Thymus (tissue), 11 donors: ENCODE results near the gene TRPV5. TPM values are rescaled to one million over a fixed set of nuclear protein-coding genes. Genes with fewer than 3 reads are reported as not detected.

Experiments used
- DNase-seq, 9 donors: peaks; one replicate each; pipeline ENCODE4 v3.0.0-alpha.2; 2013; ENCODE audit warnings: low spot score in 9 of 9, low read depth in 6 of 9, missing footprints in 1 of 9
- H3K27ac ChIP-seq, 2 donors: one replicate each; pipeline ENCODE4 v1.5.1; 2013; ENCODE audit warnings: control low read depth in 1 of 2, low read depth in 1 of 2, low read length in 1 of 2, mild to moderate bottlenecking in 1 of 2, moderate library complexity in 1 of 2
- H3K27me3 ChIP-seq, 2 donors: one replicate each; pipeline ENCODE4 v1.5.1; 2013; ENCODE audit warnings: low read length in 1 of 2; ENCODE audit not compliant: control insufficient read depth in 2 of 2, insufficient read depth in 1 of 2
- H3K36me3 ChIP-seq, 2 donors: one replicate each; pipeline ENCODE4 v1.5.1; 2013; ENCODE audit warnings: low read length in 1 of 2, mild to moderate bottlenecking in 1 of 2, moderate library complexity in 1 of 2; ENCODE audit not compliant: control insufficient read depth in 2 of 2, insufficient read depth in 2 of 2
- H3K4me1 ChIP-seq, 2 donors: one replicate each; pipeline ENCODE4 v1.5.1; 2013; ENCODE audit warnings: low read length in 2 of 2; ENCODE audit not compliant: control insufficient read depth in 2 of 2, insufficient read depth in 2 of 2
- H3K4me3 ChIP-seq, 2 donors: one replicate each; pipeline ENCODE4 v1.5.1; 2013; ENCODE audit warnings: low read length in 2 of 2, control low read depth in 1 of 2, mild to moderate bottlenecking in 1 of 2
- H3K9me3 ChIP-seq, 2 donors: one replicate each; pipeline ENCODE4 v1.5.1; 2013; ENCODE audit warnings: low read length in 1 of 2, mild to moderate bottlenecking in 1 of 2; ENCODE audit not compliant: control insufficient read depth in 2 of 2, insufficient read depth in 1 of 2
- WGBS: extraction: QIAGEN DNeasy Blood & Tissue Kit; methylation state at CpG from one replicate; pipeline ENCODE4 v1.1.7; 2013; 5-methylcytosine and 5-hydroxymethylcytosine counted together
- polyA plus RNA-seq: library from polyadenylated mRNA; stranded (reverse); fragments of 200-250 nt; gene quantifications from one replicate; pipeline ENCODE4 v1.2.3, GENCODE V29; 2013
- total RNA-seq: library from RNA; stranded (reverse); fragments of 120-200 nt; gene quantifications from one replicate; pipeline ENCODE4 v1.2.4, GENCODE V29; 2013
- donor health status: healthy.

The TRPV5 gene
- total and polyA plus RNA-seq, 2 donors, result 0.02 to 0.05 TPM

DNA sequence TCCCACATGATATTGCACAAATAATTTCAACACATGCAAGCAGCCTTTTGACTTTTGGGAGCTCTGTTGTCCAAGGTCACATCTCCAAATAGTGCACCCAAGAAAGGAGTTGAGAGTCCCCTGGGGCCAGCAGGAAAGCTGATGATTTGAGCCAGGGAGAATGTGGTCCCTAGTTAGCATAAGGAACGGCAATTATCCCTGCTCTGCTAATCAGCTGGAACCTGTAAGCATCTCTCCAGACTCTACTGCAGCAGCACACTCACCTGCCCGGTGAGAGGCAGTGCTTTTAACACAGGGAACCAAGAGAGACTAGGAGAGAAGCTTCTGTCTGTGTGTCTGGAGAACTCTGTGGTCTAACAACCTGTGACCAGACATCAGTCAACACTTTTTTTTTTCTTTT is 17.0 kb downstream of the TRPV5 start:
- DNase-seq, result no peak
- 90% methylated on average over 2 of the region's 2 CpGs for WGBS
- no peak overlapping the region for H3K27ac ChIP-seq
- H3K4me3 ChIP-seq, result no peak overlapping the region
- no peaks in the 10 kb centered on the region for H3K4me1 ChIP-seq
- no peaks in the 10 kb centered on the region for H3K36me3 ChIP-seq
- H3K27me3 ChIP-seq, result no peaks in the 10 kb centered on the region
- no peaks in the 10 kb centered on the region for H3K9me3 ChIP-seq

- H3K36me3 ChIP-seq, result no peaks in the 10 kb centered on the region
- H3K27me3 ChIP-seq, result no peaks in the 10 kb centered on the region
- H3K9me3 ChIP-seq, result no peaks in the 10 kb centered on the region
- H3K4me1 ChIP-seq, result no peaks in the 10 kb centered on the region
- DNase-seq, result no peak
- no peak overlapping the region for H3K4me3 ChIP-seq
- no peak overlapping the region for H3K27ac ChIP-seq
- 97% methylated on average over 8 of the region's 8 CpGs for WGBS
Measured at GRCh38 chr7:142915315-142915714, 18.2 kb downstream of the TRPV5 start.

DNA sequence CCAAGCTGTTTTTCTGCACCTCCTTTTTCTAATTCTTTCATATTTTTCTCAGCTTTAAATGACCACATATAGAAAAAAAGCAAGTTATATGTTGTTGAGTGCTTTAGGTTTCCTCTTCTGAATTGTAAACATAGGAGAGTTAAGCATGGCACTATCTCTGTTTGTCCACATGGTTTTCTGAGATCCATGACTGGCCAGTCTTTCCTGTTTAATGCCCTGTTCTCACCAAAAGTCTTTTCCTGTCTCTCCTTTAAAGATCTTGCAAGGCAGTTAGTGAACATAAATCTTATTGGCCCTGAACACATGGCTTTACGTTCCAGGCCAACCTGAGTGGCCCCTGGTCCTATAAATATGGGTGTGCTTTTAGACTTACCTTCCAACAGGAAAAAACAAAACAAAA is 19.4 kb downstream of the TRPV5 start:
- Histone ChIP-seq H3K4me1 (no peaks in the 10 kb centered on the region), H3K27ac (no peak overlapping the region), H3K36me3 (no peaks in the 10 kb centered on the region), H3K27me3 (no peaks in the 10 kb centered on the region), H3K9me3 (no peaks in the 10 kb centered on the region), H3K4me3 (no peak overlapping the region)
- 80% methylated on average over 1 of the region's 1 CpG for WGBS
- DNase-seq, result no peak

DNA sequence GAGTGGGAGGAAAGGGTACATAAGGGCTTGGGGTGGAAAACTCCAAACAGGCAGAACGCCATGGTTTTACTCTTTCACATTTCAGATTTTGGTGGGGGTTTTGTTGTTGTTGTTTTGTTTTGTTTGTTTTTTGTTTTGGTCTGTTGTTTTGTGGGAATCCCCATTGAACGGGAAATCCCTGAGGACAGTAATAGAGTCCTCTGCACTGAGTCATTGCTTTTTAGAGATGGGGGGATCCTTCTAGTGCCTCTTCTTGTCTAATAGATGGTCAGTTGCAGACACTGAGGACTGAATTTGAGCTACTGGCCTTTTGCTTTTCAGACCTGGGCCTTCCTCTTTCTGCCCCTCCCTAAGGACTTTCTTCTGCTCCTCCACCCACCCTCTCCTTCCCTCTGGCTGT is 20.0 kb downstream of the TRPV5 start:
- H3K4me3 ChIP-seq, result no peak overlapping the region
- H3K27me3 ChIP-seq, result no peaks in the 10 kb centered on the region
- no peaks in the 10 kb centered on the region for H3K36me3 ChIP-seq
- no peaks in the 10 kb centered on the region for H3K4me1 ChIP-seq
- no peaks in the 10 kb centered on the region for H3K9me3 ChIP-seq
- DNase-seq, result no peak
- 96% methylated on average over 2 of the region's 2 CpGs for WGBS
- H3K27ac ChIP-seq, result no peak overlapping the region

DNA sequence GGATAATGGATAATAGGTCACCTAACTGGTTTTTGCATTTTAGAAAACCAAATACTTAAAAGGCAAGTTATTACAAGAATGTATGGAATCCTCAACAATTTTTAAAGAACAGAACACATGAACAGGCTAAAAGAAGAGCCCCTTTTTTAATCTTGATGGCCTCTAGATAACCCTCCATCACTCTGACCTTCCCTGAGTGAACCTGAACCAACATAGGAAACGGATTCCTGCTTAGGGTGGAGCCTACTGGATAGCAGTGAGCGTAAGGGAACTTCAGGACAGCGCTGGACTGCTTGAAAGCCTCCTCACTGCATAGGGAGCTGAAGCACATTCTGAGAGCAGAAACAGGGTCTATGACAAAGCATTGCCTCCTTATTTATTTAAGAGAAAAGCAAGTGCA is 20.5 kb downstream of the TRPV5 start:
- Histone ChIP-seq H3K4me3 (no peak overlapping the region), H3K36me3 (no peaks in the 10 kb centered on the region), H3K27ac (no peak overlapping the region), H3K27me3 (no peaks in the 10 kb centered on the region), H3K4me1 (no peaks in the 10 kb centered on the region), H3K9me3 (peaks cover 0 to 2% of the 10 kb centered on the region in 2 donors)
- DNase-seq, result no peak
- WGBS, result 92% methylated on average over 3 of the region's 3 CpGs

- Histone ChIP-seq H3K4me3 (no peak overlapping the region), H3K27ac (no peak overlapping the region), H3K9me3 (peaks cover 0 to 2% of the 10 kb centered on the region in 2 donors), H3K4me1 (no peaks in the 10 kb centered on the region), H3K27me3 (no peaks in the 10 kb centered on the region), H3K36me3 (no peaks in the 10 kb centered on the region)
- WGBS, result 92% methylated on average over 2 of the region's 2 CpGs
- no peak for DNase-seq
Measured at GRCh38 chr7:142910481-142910880, 23.1 kb downstream of the TRPV5 start.

DNA sequence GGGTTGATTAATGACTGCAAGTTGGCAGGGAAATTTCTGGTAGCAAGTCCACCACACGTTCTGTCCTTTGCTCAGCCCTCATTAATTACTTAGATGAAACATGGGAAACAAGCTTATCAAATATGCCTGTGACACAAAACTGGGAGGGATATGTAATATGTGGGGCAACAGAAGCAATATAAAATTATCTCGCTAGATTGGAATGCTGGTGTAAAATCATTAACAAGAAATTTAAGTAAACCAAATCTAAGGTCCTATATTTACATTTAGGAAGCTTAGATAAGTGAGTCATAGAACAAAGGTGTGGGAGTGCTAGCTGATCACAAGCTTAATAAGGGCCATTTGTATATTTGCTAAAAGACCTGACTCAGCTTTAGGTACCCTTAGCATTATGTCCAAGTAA is 23.5 kb downstream of the TRPV5 start:
- Histone ChIP-seq H3K27ac (no peak overlapping the region), H3K9me3 (peaks cover 0 to 2% of the 10 kb centered on the region in 2 donors), H3K4me1 (no peaks in the 10 kb centered on the region), H3K4me3 (no peak overlapping the region), H3K27me3 (no peaks in the 10 kb centered on the region), H3K36me3 (no peaks in the 10 kb centered on the region)
- WGBS, result 96% methylated on average over 2 of the region's 2 CpGs
- no peak for DNase-seq

GRCh38 chr7:142908921-142909890 is 24.3 kb downstream of the TRPV5 start:
- H3K27ac ChIP-seq, result no peak overlapping the region
- no peaks in the 10 kb centered on the region for H3K27me3 ChIP-seq
- WGBS, result 82% methylated on average over 21 of the region's 21 CpGs
- peaks cover 0 to 2% of the 10 kb centered on the region in 2 donors for H3K9me3 ChIP-seq
- no peak overlapping the region for H3K4me3 ChIP-seq
- H3K4me1 ChIP-seq, result no peaks in the 10 kb centered on the region
- H3K36me3 ChIP-seq, result no peaks in the 10 kb centered on the region
- DNase-seq, result no peak

GRCh38 chr7:142908290-142908689 is 25.3 kb downstream of the TRPV5 start:
- WGBS, result 96% methylated on average over 11 of the region's 11 CpGs
- Histone ChIP-seq H3K4me3 (no peak overlapping the region), H3K4me1 (no peaks in the 10 kb centered on the region), H3K27me3 (no peaks in the 10 kb centered on the region), H3K9me3 (peaks cover 0 to 2% of the 10 kb centered on the region in 2 donors), H3K27ac (no peak overlapping the region), H3K36me3 (no peaks in the 10 kb centered on the region)
- DNase-seq, result no peak
